ENCODE results near the gene SH3TC2.

Gene SH3TC2

DNA sequence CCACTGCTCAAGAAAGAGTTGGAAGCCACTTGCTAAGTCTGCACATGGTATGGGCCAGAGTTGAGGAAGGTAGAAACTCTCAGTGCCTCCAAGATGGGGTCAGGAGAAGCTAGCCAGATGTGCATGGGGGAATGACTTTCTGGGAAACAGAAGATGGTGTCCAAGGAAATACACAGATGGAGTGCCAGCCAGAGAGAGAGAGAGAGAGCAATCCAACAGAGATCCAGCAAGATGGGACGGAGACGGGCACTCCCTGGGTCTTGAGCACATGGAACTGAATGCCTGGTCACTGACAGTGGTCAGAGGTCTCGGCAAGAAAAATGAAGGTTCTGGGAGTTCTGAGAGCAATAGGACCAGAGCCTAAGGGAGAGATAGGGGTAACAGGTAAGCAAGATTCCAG lies 82.1 kb downstream of the SH3TC2 start:
- DNase-seq (ENCODE audit: low read depth, low spot score): no peak
- no peak overlapping the region for H3K4me3 ChIP-seq (ENCODE audit: low read length)

DNA sequence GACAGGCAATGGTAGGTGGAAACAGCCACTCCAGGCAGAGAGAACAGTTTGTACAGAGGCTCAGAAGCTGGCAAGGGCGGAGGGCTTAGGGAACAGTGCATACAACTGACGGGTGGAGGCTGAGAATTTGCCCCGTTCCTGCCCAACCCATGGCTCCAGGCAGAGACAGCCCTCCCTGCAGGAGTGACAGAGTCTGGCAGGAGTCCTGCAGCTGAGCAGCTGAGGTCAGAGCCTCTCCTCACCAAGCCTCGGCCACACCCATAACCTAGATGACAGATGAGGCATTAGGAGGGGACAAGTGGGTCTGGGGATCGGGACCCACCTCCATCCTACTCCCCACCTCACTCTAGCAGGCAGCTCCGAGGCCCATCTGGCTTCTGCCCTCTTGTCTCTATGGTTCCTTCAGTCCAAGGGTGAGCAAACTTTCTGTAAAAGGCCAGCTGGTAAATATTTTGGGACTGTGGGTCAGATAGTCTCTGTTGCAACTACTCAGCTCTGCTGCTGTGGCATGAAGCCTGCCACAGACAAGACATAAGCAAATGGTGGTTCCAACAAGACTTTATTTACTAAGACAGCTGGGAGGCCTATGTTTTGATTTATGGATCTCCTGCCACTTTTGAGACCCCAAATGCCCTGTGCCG lies 83.7 kb downstream of the SH3TC2 start:
- DNase-seq (ENCODE audit: low read depth, low spot score): no peak
- H3K4me3 ChIP-seq (ENCODE audit: low read length): no peak overlapping the region

DNA sequence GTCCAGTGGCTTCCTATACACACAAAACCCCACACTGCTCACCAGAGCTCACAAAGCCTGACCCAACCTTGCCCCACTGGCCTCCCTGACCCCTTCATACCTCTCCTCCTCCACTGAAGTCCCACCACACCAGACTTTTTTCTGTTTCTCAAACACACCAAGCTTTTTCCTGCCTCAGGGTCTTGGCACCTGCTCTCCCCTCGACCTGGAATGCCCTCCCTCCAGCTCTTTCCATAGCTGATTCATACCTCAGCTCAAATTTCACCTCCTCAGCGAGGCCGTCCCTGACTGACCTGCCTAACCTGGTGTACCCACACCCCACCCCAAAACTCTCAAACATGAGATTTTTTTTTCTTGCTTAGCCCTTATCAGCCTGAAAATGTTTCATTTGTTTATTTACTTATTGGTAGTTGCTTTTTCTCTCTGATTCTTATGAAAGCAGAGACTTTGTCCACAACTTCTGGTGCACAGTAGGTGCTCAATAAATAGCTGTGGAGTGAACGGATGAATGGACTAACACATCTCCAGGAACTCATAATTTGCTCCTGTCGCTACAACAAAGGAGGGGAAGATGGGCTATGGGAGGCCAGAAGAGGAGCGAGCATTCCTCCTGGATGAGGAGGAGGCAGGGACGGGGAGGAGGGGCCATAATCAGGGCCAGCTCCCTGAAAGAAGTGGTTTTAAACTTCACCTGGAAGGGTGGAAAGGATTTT lies 84.3 kb downstream of the SH3TC2 start:
- H3K4me3 ChIP-seq (ENCODE audit: low read length): no peak overlapping the region
- DNase-seq (ENCODE audit: low read depth, low spot score): no peak

DNA sequence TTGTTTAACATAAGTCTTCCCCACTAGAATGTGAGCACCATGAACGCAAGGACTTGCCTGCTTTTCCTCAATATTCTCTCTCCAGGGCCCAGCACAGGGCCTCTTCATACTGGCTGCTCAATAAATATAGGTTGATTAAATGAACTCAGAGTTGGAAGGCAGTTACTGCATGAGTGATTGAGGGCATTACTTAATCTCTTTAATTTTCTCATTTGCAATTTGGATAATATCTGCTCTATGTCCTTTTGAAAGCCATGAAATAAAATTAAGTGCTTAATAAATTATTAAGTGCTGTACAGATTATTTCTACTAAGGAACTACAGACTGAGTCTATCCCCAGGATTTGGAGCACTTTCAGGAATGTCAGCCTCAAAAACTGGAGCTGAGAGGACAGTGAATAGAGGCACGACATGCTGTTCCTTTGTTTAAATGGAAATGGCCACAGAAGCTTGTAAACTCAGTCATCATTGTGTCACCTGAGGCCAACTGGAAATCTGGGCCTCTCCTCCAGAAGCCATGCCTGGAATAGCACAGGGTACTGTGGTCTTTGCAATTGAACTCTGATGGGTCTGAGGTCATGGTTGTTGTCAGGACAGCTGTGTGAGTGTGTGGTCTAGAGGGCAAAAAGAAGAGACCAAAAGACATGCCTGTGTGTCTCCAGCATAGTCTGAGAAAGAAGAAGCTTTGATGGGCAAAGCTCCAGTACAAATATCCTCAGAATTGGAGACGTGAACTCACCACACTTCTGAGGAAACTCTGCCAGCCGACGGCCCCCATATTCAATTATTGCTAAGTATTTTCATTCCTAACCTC lies 86.1 kb downstream of the SH3TC2 start:
- no peak for DNase-seq (ENCODE audit: low read depth, low spot score)

DNA sequence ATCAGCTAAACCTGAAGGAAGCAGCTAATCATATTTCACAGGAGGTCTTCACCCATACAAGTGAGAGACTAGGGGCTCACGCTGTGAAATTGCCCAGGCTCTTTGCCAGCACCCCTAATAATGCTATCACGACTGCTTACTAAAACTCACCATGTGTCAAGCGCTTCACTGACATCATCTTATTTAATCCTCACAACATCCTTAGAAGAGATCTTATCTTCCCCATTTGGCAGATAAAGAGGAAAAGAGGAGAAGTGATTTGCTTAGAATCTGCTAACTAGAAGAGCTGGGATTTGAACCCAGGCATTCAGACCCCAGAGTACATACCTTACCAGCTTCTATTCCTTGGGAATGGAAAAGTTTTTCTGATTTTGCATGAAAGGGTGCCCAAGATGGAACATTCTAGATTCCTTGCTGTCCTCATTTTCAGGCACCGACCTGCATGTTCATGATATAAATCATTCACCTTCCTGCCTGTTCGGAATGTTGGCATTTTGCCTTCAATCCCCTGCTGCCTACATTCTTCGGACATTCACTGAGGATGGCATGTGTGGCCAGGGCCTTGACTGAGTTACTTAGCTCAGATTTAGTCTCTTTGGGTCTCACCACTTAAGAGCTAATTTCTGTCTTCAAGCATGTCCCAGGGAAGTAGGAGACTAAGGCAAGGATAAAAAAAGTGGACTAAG lies 88.1 kb downstream of the SH3TC2 start:
- DNase-seq (ENCODE audit: low read depth, low spot score): no peak
- no peak overlapping the region for H3K4me3 ChIP-seq (ENCODE audit: low read length)

More for the DNA sequence above, 86.1 kb downstream of the SH3TC2 start:
- H3K4me3 ChIP-seq (ENCODE audit: low read length): no peak overlapping the region

DNA sequence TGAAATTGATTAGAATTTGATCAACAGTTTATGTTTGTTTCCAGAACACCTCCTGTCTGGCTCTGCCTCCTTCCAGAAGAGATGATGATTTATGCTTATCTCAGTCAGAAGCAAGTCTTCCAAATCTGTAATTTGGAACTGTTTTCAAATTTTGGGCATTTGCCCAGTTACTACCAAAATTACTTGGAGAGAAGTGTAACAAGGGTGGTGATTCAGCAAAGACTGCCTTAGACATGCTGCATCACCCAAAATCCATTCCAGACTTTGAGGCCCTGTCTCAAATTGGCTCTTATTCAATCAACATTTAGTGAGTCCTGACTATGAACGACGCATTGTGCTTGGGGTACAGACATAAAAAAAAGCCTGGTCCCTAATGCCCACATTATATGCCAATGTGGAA lies 89.4 kb downstream of the SH3TC2 start:
- H3K4me3 ChIP-seq (ENCODE audit: low read length): no peak overlapping the region

DNA sequence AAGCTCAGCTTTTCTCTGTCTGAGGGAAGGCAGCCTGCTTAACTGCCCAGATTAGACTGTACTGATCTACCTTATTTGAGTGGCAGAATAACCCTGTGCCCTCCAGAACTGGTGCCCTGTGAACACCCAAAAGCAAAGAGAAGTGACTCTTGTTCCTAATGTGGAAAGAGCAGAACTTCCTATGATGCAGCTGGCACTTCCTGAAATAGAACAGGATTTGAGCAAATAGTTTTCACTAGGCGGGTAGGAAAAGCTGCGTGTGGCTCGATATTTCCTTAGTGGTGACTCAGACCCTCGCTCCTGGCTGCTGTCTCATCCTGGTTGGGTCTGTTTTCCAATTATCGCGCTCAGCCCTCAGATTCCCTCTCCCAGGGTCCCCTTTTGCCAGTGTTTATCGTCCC lies 89.9 kb downstream of the SH3TC2 start:
- no peak overlapping the region for H3K4me3 ChIP-seq (ENCODE audit: low read length)
- no peak for DNase-seq (ENCODE audit: low read depth, low spot score)

More for the DNA sequence above, 89.4 kb downstream of the SH3TC2 start:
- no peak for DNase-seq (ENCODE audit: low read depth, low spot score)

DNA sequence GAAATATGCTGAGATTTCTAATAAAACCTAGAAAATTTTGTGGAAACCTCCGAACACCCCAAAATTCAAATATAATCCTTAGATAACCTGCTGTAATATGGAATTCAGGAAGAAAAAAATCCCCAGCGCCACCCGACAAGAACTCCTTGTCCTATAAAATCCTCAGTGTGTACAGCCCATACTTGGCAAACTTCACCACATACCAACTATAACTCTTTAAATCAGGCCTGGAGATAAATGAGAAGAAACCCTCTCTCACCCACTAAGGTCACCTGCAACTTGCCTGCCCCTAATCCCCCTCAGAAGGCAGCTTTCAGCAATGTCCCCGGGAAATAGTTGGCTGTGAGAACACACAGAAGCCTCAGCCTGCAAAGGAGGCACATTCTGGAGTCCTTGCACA lies 90.5 kb downstream of the SH3TC2 start:
- DNase-seq (ENCODE audit: low read depth, low spot score): no peak
- no peak overlapping the region for H3K4me3 ChIP-seq (ENCODE audit: low read length)

DNA sequence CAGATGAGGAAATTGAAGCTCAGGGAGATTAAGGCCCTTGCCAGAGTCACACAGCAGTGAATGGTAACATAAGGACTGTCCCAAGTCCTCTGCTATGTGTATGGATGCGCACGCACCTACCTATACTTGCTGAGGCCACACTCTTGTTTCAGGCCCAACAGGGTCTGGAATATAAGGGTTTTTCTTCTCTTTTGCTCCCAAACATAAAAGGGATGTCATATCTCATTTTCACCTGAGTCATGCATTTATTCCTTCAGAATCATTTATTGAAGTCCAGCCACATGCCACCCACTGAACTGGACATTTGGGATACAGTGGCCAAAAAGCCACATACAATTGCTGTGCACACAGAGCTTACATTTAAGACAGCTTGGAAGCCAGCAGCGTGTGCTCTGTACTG lies 92.0 kb downstream of the SH3TC2 start:
- no peak overlapping the region for H3K4me3 ChIP-seq (ENCODE audit: low read length)
- DNase-seq (ENCODE audit: low read depth, low spot score): no peak

DNA sequence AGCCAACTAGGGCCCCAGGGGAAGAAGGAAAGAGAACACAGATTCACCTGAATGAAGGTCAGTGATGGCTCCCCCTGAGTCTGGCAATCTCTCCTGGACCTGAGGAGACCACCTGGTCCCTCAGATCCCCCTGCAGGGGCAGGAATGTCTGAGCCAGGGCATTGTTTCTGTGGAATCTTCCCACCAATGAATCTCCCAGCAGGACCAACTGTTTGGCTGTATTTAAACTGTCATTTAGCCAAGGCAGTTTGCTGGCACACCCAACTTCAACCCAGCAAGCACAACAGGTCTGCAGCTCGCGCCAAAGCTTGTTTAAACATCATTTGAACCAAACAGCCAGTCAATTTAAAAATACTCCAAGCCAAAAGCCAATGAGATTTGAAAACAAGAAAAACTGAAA lies 92.6 kb downstream of the SH3TC2 start:
- no peak overlapping the region for H3K4me3 ChIP-seq (ENCODE audit: low read length)
- no peak for DNase-seq (ENCODE audit: low read depth, low spot score)

DNA sequence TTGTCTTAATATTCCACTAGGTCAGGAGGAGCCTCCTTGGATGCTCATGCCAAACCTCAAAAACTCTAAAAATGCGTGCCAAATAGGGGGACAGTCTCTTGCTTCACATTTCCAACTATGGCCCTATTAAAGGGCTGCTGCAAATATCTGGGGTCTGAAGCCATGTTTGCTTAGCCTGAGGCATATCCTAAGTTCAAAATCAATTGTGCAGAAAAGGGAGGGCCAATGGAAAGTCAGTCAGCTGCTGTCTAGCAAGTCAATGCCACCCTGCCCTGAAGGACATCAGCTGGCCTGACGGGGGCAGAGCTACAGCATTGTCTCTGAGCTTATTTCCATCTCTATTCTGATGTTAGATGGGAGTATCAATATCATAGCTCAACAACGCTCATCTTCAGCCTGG lies 93.6 kb downstream of the SH3TC2 start:
- H3K4me3 ChIP-seq (ENCODE audit: low read length): no peak overlapping the region
- DNase-seq (ENCODE audit: low read depth, low spot score): no peak

DNA sequence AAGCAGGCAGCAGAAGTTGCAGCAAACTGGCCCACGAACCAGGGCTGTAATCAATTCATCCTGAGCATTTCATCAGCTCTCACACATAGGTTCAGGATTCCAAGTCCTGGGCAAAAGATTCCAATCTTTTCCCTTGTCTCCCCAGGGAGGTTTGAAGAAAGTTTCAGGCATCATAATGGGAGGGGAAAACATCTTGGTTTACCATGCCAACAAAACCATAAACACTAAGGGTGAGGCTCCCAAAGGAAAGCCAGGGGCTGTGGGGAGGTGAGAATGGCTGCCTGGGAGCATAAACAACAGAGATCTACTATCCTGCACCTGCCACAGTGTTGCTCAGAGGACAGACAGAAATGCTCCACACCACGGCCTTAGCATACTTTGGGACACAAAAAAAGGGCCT lies 94.6 kb downstream of the SH3TC2 start:
- DNase-seq (ENCODE audit: low read depth, low spot score): no peak
- no peak overlapping the region for H3K4me3 ChIP-seq (ENCODE audit: low read length)

DNA sequence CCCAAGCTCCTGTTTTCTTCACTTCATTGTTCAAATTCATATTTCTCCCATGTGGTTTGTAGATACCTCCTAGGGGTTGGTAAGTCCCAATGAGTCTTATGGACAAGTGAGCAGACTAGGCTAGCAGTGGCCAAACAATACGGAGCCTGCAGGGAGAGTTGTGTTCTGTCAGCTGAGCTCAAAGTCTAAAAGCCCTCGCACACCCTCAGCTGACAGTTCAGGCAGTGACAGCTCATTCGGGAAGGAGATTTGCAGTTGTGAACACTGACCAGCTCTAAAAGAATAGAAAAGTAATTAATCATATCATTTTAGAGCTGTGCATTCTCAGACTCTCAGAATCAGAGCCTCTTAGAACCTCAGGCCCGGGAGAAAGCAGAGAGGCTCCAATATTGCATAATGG lies 95.1 kb downstream of the SH3TC2 start:
- DNase-seq (ENCODE audit: low read depth, low spot score): no peak

DNA sequence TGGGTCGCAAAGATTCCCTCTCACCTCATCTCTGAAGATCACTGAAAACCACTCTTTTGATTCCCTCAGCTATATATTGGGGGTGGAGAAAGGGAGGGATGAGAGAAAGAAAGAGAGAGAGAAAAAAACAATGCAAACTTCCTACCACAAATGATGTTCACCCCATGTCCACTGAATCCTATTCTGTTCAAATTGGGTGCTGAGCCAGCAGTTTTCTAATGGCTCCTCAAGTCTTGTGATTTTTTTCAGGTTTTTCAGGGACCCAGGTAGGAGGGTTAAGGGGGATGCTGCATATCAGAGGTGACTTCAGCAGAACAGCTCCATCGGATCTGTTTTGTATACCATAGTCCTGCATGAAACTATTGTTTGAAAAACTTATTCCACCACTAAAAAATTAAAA lies 95.9 kb downstream of the SH3TC2 start:
- no peak for DNase-seq (ENCODE audit: low read depth, low spot score)
- no peak overlapping the region for H3K4me3 ChIP-seq (ENCODE audit: low read length)

More for the DNA sequence above, 95.1 kb downstream of the SH3TC2 start:
- no peak overlapping the region for H3K4me3 ChIP-seq (ENCODE audit: low read length)

DNA sequence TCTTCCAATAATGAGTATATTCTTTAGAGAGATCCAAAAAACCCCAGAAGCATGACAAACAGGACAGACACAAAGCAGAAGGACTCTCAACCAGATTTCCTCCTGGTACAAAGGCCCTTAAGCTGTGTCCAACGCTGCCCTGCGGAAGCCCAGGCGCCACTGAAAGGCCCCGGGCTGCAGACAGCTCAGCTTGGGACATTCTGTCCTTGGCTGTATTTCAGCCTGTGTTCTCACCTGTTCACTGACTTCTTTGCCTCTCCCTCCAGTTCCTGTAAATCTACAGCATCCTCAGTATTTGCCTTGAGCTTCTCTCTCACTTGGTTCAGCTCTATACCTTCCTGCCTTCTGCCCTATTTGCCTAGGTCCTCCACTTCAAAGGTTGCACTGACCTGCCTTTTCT lies 96.5 kb downstream of the SH3TC2 start:
- no peak overlapping the region for H3K4me3 ChIP-seq (ENCODE audit: low read length)
- DNase-seq (ENCODE audit: low read depth, low spot score): no peak

DNA sequence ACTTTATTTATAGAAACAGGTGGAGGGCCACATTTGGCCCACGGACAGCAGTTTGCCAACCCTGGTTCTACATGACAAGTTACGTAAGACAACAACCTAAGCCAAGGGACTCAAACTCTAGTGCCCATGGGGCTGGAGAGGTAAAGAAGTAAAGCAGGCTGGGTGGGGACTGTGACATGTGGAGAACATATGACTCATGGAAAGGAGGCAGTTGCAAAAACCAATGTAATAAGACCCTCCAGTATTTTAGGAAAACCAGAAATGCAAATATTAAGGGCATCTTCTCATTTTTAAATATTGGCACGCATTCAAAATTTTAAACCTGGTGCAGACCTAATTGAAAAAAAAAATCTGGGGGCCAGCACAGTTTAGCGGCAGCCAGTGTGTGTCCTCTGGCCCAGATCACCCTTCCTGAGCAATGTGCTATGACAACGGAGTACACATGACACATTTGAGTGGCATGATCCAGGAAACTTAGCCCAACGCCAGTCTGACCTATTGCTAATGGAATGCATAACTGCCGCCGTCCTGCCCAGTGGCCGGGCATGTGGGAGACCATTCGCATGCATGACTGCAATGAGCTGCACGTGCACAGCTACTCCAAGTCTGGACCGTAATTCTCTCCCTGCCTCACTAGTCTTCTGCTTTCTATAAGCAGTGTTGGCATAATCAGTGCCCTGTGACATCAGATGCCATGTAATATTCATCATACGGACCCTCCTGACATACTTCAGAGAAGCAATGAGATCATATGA lies 97.2 kb downstream of the SH3TC2 start:
- H3K4me3 ChIP-seq (ENCODE audit: low read length): no peak overlapping the region
- no peak for DNase-seq (ENCODE audit: low read depth, low spot score)

DNA sequence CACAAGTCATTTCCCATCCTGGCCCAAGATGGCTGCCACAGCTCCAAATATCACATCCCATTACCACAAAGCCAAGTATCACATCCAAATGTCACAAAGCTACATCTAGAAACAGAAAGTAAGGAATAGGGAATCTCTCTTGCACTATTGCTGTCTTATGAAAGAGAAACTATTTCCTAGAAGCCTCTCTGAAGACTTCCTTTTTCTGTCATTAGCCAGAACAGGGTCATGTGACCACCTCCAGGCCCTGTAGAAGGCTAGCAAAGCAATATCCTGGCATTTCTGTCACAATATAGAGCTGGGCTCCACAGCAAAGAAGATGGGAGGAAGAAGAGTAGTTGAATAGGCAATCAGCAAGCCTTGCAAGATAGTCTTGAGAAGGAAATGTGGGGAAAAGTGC lies 99.2 kb downstream of the SH3TC2 start:
- no peak overlapping the region for H3K4me3 ChIP-seq (ENCODE audit: low read length)
- no peak for DNase-seq (ENCODE audit: low read depth, low spot score)

DNA sequence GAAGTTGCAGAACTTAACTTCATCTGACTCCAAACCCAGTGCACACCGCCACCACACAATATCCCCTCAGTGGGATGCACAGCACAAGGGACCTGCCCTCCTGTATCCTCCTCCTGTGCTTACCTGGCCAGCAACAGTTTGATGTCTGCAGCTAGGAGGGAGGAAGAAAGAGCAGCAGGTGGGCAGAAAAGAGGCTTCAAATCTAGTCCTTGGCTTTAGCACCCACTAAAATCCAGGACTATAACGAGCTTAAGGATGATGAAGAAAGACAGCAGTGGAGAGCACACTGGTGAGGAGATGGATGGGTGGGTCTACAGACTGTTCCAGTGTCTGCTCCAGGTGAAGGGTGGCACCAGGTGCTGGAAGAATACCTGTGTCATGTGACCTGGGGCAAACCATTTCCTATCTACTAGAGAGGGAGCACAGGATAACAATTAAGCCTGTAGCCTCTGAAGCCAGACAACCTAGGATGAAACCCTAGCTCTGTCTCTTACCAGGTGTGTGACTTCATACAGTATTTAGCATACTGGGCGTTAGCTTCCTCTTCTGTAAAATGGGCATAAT lies 100.0 kb downstream of the SH3TC2 start:
- no peak overlapping the region for H3K4me3 ChIP-seq (ENCODE audit: low read length)
- DNase-seq (ENCODE audit: low read depth, low spot score): no peak

DNA sequence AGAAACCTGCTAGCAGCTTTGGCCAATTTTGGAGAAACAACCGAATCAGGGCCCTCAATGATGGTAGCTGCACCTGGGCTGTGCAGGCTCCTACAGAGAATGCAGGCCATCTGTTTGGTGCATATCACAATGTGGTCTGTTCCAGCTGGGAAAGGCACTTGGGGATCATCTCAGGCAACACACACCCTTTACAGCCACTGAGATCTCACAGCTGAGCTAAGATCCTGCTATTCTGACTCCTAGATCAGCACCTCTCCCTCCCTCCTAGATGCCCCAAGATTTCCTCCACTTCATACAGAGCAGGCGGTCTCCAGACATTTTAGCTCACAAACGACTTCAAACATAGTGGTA lies 100.7 kb downstream of the SH3TC2 start:
- DNase-seq (ENCODE audit: low read depth, low spot score): no peak
- H3K4me3 ChIP-seq (ENCODE audit: low read length): no peak overlapping the region

Measured in Jurkat, Clone E6-1 (cell line).